Esophagus muscularis mucosa (tissue), 4 donors: ENCODE results near the gene RALGAPA1. TPM values are rescaled to one million over a fixed set of nuclear protein-coding genes. Genes with fewer than 3 reads are reported as not detected.

Experiments used
- DNase-seq: peaks from one replicate; pipeline ENCODE4 v3.0.0-alpha.2; 2017; ENCODE audit errors: extremely low spot score
- H3K27ac ChIP-seq, 4 donors: fragments of 200-600 bp; sonication (generic); replicated peaks in 1 of 4; 1 replicate in 3 of 4; 2 replicates in 1 of 4; pipeline ENCODE4 v1.5.1; 2016 to 2019; ENCODE audit warnings: mild to moderate bottlenecking in 1 of 4
- H3K27me3 ChIP-seq, 4 donors: fragments of 200-600 bp; sonication (generic); one replicate each; pipeline versions ENCODE4 v1.5.1 to v1.6.0; 2016 to 2019
- H3K36me3 ChIP-seq, 4 donors: fragments of 200-600 bp; sonication (generic); one replicate each; pipeline ENCODE4 v1.5.1; 2016 to 2019
- H3K4me1 ChIP-seq, 4 donors: fragments of 200-600 bp; sonication (generic); one replicate each; pipeline ENCODE4 v1.5.1; 2016 to 2019
- H3K4me3 ChIP-seq, 4 donors: fragments of 200-600 bp; sonication (generic); 1 replicate in 2 of 4; 2 replicates in 2 of 4; pipeline ENCODE4 v1.5.1; 2016 to 2019; ENCODE audit warnings: mild to moderate bottlenecking in 4 of 4, moderate library complexity in 1 of 4
- H3K9me3 ChIP-seq, 4 donors: fragments of 200-600 bp; sonication (generic); 1 replicate in 3 of 4; 2 replicates in 1 of 4; pipeline ENCODE4 v1.5.1; 2016 to 2019
- EP300 ChIP-seq: sonication (generic); formaldehyde crosslinking; IDR thresholded peaks from one replicate; pipeline ENCODE4 v1.6.1; 2017; ENCODE audit warnings: antibody characterized with exemption
- POLR2A ChIP-seq: fragments of 450-650 bp; IDR thresholded peaks from one replicate; pipeline ENCODE4 v1.6.1; 2017; ENCODE audit warnings: antibody characterized with exemption, moderate library complexity, mild to moderate bottlenecking, low read depth
- POLR2AphosphoS5 ChIP-seq, 2 donors: sonication (generic); formaldehyde crosslinking; IDR thresholded peaks; one replicate each; pipeline ENCODE4 v1.6.1; 2017; ENCODE audit warnings: antibody characterized with exemption in 2 of 2
- WGBS: methylation state at CpG from one replicate; pipeline ENCODE4 v1.1.5; 2018; 5-methylcytosine and 5-hydroxymethylcytosine counted together
- intact Hi-C: fragments of 100-400 bp; cut with DNase I; formaldehyde crosslinking; loops from one replicate; pipeline ENCODE4 v1.15.1; 2023
- total RNA-seq, 4 donors: library from RNA; depleted of rRNA; stranded (reverse); fragments of >200 nt; gene quantifications; one replicate each; pipeline versions ENCODE4 v1.1.0 to v1.2.1, GENCODE V29; 2016
- TF ChIP-seq, protein P1 (sequence below), 3 experiments: fragments of 200-600 bp in 2 of 3; fragments of 450-650 bp in 1 of 3; sonication (generic) in 2 of 3; IDR thresholded peaks; one replicate each; pipeline ENCODE4 v1.5.1; 2017 to 2019; ENCODE audit warnings: antibody characterized with exemption in 3 of 3, mild to moderate bottlenecking in 2 of 3, moderate library complexity in 1 of 3

RALGAPA1 gene
- total RNA-seq, 4 donors from 2014 or later = 48.2 to 77.7 (median 52.1) TPM

DNA sequence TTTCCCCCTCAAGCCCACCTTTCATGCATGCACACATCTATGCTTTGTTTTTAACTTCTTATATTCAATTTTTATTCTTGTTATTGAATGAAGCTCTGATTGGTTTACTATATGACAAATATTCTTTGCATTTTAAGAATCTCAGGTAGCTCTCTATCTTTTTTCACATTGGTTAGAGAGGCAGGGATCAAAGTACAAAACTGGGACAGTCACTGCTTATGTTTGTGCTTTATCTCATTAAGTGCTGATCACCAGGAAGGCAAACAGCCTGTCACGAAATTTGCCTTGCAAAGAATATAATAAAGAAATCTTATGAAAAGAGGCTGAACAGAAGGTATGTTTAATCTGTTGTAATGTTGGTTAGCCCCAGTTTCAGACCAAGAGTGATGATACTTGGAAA, 304.8 kb downstream of the RALGAPA1 start:
- 52% methylated on average over 1 of the region's 1 CpG for WGBS
- no peak for DNase-seq
- Histone ChIP-seq H3K4me3 (no peak overlapping the region), H3K4me1 (no peaks in the 10 kb centered on the region), H3K27ac (no peak overlapping the region), H3K9me3 (no peaks in the 10 kb centered on the region), H3K36me3 (no peaks in the 10 kb centered on the region), H3K27me3 (peaks cover 0 to 9% (median 0%) of the 10 kb centered on the region in 4 donors)
- intact Hi-C loops = no loop called here
- TF ChIP-seq, protein P1, sequence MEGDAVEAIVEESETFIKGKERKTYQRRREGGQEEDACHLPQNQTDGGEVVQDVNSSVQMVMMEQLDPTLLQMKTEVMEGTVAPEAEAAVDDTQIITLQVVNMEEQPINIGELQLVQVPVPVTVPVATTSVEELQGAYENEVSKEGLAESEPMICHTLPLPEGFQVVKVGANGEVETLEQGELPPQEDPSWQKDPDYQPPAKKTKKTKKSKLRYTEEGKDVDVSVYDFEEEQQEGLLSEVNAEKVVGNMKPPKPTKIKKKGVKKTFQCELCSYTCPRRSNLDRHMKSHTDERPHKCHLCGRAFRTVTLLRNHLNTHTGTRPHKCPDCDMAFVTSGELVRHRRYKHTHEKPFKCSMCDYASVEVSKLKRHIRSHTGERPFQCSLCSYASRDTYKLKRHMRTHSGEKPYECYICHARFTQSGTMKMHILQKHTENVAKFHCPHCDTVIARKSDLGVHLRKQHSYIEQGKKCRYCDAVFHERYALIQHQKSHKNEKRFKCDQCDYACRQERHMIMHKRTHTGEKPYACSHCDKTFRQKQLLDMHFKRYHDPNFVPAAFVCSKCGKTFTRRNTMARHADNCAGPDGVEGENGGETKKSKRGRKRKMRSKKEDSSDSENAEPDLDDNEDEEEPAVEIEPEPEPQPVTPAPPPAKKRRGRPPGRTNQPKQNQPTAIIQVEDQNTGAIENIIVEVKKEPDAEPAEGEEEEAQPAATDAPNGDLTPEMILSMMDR (IDR thresholded peaks at IDR 0.05) = no peak
- no peak for TF ChIP-seq EP300
- TF ChIP-seq POLR2AphosphoS5 (IDR thresholded peaks at IDR 0.05) = no peak
- TF ChIP-seq POLR2A = no peak

DNA sequence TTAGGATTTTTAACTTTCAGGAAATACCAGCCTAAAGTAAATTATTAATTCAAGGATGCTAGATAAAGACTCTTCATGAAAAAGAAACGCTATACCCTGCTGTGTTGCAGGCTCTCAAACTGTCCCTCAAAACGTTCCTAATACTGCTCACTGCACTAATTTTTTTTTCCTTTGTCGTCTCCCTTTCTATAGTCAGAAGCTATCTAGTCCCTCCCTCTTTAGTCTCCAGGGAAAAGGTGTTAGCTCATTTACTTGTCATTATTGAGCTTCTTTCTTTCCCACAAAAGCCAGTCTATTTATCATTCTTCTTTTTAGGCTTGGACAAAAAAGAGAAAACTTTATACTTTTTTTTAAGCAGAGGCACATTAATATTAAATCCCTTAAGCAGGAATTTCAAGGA, 305.4 kb downstream of the RALGAPA1 start:
- Histone ChIP-seq H3K36me3 (no peaks in the 10 kb centered on the region), H3K27me3 (peaks cover 0 to 10% (median 0%) of the 10 kb centered on the region in 4 donors), H3K4me1 (no peaks in the 10 kb centered on the region), H3K9me3 (no peaks in the 10 kb centered on the region), H3K27ac (no peak overlapping the region), H3K4me3 (no peak overlapping the region)
- TF ChIP-seq POLR2AphosphoS5 (IDR thresholded peaks at IDR 0.05) = no peak
- TF ChIP-seq EP300 = no peak
- TF ChIP-seq POLR2A = no peak
- TF ChIP-seq, protein P1 (IDR thresholded peaks at IDR 0.05) = no peak
- intact Hi-C loops = no loop called here
- 41% methylated on average over 3 of the region's 3 CpGs for WGBS
- no peak for DNase-seq

DNA sequence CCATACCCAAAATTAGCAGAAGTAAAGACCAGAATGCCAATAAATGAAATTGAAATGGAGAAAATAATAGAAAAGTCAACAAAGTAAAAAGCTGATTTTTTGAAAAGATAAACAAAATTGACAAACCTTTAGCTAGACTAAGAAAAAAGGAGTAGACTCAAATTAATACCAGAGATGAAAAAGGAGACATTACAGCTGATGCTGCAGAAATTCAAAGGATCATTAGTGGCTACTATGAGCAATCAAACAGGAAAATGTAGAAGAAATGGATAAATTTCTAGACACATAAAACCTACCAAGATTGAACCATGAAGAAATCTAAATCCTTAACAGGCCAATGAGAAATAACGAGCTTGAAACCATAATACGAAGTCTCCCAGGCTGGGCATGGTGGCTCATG, 309.9 kb downstream of the RALGAPA1 start:
- no peak for TF ChIP-seq POLR2A
- TF ChIP-seq, protein P1 (IDR thresholded peaks at IDR 0.05) = no peak
- TF ChIP-seq POLR2AphosphoS5 (IDR thresholded peaks at IDR 0.05) = no peak
- no peak for TF ChIP-seq EP300
- DNase-seq = no peak
- peaks cover 0 to 10% (median 0%) of the 10 kb centered on the region in 4 donors for H3K27me3 ChIP-seq
- no peaks in the 10 kb centered on the region for H3K9me3 ChIP-seq
- no peak overlapping the region for H3K27ac ChIP-seq
- no peak overlapping the region for H3K4me3 ChIP-seq
- no peaks in the 10 kb centered on the region for H3K4me1 ChIP-seq
- 93% methylated on average over 2 of the region's 2 CpGs for whole genome bisulfite sequencing
- intact Hi-C loops = no loop called here
- no peaks in the 10 kb centered on the region for H3K36me3 ChIP-seq

DNA sequence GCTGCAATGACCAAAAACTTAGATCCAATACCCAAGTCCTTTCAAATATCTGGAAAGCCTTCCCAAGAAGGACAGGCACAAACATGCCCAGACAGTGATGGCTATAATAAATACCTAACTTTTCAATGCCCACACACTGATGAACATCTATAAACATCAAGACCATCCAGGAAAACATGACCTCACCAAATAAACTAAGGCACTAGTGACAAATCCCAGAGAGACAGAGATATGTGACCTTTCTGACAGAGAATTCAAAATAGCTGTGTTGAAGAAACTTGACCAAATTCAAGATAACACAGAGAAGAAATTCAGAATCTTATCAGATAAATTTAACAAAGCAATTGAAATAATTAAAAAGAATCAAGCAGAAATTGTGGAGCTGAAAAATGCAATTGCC, 313.8 kb downstream of the RALGAPA1 start:
- Histone ChIP-seq H3K36me3 (no peaks in the 10 kb centered on the region), H3K4me3 (no peak overlapping the region), H3K4me1 (no peaks in the 10 kb centered on the region), H3K27ac (no peak overlapping the region), H3K27me3 (peaks cover 0 to 4% (median 0%) of the 10 kb centered on the region in 4 donors), H3K9me3 (peaks cover 0 to 25% (median 20%) of the 10 kb centered on the region in 4 donors)
- DNase-seq = no peak
- intact Hi-C loops = no loop called here
- TF ChIP-seq POLR2AphosphoS5 (IDR thresholded peaks at IDR 0.05) (no peak), EP300 (no peak), POLR2A (no peak)
- TF ChIP-seq, protein P1 (IDR thresholded peaks at IDR 0.05) = no peak

- TF ChIP-seq EP300 (no peak), POLR2AphosphoS5 (IDR thresholded peaks at IDR 0.05) (no peak), POLR2A (no peak)
- TF ChIP-seq, protein P1 (IDR thresholded peaks at IDR 0.05) = no peak
- no peak overlapping the region for H3K27ac ChIP-seq
- peaks cover 0 to 30% (median 22%) of the 10 kb centered on the region in 4 donors for H3K9me3 ChIP-seq
- DNase-seq = no peak
- intact Hi-C loops = no loop called here
- H3K27me3 ChIP-seq = no peaks in the 10 kb centered on the region
- H3K4me3 ChIP-seq = no peak overlapping the region
- no peaks in the 10 kb centered on the region for H3K4me1 ChIP-seq
- no peaks in the 10 kb centered on the region for H3K36me3 ChIP-seq
Measured at GRCh38 chr14:35492569-35493014, 316.5 kb downstream of the RALGAPA1 start.
